GM18858 (cell line): Measurements from ENCODE around the gene CEP95.

Source experiments
- ATAC-seq: cut with Tn5 transposase; IDR thresholded peaks from one replicate; pipeline ENCODE4 v1.9.1; 2021; ENCODE audit not compliant: unreplicated experiment

Gene CEP95

DNA sequence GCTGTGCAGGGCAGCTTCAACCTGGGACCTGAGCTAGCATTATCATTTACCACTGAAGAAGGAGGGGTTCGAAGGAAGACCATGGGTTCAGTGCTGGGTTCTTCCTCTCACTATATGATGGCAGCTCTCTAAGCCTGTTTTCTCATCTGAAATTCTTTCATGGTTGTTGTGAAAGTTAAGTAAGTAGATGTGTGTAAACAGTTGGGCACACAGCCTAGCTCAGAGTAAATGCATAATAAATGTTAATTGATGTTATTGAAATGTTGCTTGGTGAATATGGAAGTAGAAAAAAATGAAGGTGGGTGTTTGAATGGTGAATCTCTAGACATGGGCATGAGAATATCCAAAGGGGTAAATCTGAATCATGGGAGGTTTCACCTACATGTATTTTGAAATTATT, 9.1 kb downstream of the CEP95 start:
- ATAC-seq: no peak

DNA sequence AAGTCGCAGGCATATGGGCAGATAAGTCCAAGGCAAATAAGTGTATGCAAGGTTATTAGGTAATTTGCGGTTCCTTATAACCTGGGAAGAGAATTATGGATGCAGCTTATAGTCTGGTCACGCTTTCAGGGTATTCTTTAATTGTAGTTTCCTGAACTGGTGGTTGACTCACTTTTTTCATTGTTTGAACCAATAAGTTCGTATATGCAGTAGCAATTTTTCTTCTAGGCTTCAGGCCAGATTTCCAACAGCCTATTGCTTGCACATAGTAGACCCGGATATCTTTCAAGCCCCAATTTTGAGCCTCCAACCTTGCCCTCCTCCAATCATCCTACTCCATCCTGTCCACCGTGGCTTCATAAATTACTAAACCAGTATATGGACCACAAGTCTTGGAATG, 12.8 kb downstream of the CEP95 start:
- no peak for ATAC-seq

- no peak for ATAC-seq
Measured at GRCh38 chr17:64520359-64520758, 13.6 kb downstream of the CEP95 start.

GRCh38 chr17:64527914-64528313, 21.1 kb downstream of the CEP95 start:
- no peak for ATAC-seq

DNA sequence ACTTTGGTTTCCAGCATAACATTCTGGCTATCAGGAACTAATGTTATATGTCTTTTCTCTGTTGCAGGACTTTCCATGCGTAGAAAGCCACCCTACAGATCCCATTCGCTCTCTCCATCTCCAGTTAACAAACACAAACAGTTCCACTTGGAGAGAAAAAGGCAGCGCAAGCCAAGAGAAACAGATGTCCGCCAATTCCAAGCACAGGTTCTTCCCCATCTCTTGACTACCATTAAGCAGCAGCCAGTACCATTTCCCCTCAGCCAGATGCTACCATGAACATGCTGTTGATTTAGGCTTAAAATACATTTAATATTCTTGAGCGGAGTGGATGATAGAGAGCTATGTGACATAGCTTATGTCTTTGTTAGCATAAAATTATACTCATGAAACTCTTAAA, 22.4 kb downstream of the CEP95 start:
- ATAC-seq: no peak

DNA sequence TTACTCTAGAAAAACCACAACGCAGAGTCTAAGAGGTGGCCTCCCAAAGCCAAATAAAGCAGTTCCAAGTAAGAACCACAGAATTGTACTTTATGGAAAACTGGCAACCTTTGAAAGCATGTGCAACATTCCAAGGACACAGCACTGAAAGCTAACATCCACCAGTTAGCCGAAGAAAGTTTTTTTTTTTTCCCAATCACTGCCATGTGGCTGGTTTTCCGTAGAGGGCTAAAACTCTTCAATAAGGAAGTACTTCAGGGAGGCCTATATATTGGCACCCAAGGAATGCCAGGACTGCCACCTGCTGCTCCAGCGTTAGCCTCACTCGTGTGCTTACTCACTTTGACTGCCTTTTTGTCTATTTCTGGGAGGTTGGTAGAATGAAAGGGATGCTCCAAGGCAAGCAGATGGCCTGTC, 25.2 kb downstream of the CEP95 start:
- no peak for ATAC-seq

- ATAC-seq: no peak
Measured at GRCh38 chr17:64532409-64532808, 25.6 kb downstream of the CEP95 start.

DNA sequence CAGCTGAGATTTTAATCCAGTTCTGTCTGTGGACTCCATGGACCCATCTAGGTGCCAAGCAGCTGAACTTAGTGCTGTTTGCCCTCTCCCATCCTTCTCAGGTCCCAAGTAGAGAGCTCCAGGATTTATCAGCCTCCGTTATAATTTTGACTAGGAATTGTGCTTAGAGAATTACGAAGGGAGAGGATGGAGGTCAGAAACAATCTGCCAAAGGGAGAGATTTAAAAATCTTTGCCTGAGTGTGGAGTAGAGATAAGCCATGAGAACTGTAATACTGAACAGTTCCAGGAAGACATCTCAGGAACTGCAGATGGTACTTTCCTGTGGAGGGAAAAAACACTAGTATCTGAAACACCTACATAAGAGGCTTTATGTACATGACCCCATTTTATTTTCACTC, 27.0 kb downstream of the CEP95 start:
- no peak for ATAC-seq

DNA sequence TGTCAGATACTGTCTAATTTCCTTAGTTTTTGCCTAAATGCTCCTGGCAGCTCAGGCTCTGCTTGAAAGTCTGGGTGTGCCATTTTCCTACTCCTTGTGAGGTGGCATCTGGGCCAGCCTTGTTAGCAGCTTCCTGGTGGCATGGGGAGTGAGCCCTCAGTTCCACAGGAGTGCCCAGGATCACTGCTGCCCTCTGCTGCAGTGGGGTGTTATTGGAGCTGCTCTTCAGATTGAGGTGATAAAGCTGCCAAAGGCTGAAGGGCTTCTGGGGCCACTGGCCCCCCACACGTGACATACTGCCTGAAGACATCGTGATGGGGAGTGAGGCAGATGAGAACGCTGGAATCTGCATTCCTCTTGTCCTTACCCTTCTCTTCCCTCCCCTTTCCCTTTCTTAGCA, 27.4 kb downstream of the CEP95 start:
- ATAC-seq: no peak

- no peak for ATAC-seq
Measured at GRCh38 chr17:64535357-64535756, 28.6 kb downstream of the CEP95 start.

DNA sequence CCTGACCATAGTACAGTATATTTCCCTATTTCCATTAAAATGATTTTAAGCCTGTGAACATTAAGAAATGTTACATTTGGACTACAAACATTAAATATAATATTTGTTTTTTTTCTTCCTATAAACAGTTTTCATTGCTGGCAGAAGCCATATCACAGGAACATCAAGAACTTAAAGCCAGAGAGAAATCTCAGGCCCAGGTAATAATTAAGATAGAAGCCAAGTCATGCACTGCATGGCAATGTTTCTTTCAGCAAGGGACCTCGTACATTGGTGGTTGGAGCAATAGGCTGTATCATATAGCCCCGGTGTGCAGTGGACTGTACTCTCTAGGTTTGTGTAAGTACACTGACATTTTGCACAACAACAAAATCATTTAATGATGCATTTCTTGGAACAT, 30.1 kb downstream of the CEP95 start:
- ATAC-seq: no peak

- no peak for ATAC-seq
Measured at GRCh38 chr17:64537488-64537887, 30.7 kb downstream of the CEP95 start.

DNA sequence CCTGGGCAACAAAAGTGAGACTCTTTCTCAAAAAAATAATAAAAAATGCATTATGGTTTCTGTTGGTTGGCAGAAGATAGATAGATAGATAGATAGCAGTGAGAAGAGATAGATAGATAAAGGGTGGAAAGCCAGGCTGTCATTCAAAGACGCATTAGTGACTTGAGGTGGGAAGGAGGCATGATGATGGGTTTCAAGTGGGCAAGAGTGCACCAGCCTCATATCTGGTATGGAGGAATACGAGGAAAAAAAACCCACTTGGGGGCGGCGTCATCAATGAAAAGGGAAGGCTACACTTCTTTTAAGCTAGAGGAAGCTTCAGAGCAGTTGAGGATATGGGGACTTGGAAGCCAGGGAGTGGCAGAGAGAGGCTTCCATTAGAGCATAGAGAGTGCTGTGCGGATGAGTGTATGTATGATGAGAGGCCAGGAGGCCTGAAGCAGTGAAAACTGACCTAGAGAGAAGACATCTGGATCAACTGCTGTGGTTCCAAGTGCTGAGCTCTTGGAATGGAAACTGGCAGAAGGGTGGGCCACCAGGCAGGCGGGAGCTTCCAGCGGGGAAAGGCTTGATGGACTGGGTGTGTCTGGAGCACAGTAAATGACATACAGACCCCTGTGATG, 31.8 kb downstream of the CEP95 start:
- ATAC-seq: no peak

- no peak for ATAC-seq
Measured at GRCh38 chr17:64540118-64540776, 33.5 kb downstream of the CEP95 start.

DNA sequence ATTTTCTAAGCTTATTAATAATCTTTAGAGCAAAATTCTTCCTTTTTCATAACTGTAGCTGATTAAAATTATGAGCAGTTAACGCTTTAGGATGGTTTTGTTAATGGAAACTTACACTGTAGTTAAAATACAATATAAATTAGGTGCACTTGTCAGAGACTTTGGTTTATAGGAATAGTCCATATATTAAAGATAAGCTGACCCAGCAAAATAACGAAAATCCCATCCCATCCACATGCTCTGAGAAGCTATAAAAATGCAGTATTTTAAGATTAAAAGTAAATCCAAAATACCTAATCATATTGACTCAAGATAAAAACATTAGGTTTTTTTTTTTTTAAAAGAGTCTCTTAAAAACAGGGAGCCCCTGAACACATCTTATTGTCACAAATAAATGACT, 38.0 kb downstream of the CEP95 start:
- ATAC-seq: no peak

DNA sequence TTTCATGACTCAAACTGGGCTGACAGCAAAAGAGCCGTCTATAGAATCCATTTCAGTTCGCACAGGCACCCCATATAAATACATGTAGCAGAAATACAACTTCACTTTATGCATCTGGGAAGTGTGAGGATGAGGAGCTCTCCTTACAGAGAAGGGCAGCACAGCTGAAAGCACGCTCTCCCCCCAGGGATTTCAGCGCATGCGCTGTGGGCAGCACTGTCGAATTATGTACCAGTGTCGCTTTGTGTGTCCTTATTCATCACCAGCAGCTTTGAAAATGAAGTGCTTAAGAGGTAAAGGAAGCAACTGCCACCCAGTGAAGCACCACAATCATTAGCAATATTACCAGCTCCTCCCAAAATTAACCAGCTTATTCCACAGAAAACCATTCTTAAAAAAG, 39.9 kb downstream of the CEP95 start:
- no peak for ATAC-seq

GRCh38 chr17:64547319-64547718, 40.5 kb downstream of the CEP95 start:
- ATAC-seq: no peak

- no peak for ATAC-seq
Measured at GRCh38 chr17:64551461-64551860, 44.7 kb downstream of the CEP95 start.

GRCh38 chr17:64554028-64554637, 47.4 kb downstream of the CEP95 start:
- no peak for ATAC-seq

- ATAC-seq: no peak
Measured at GRCh38 chr17:64555281-64555680, 48.5 kb downstream of the CEP95 start.

- no peak for ATAC-seq
Measured at GRCh38 chr17:64564098-64564497, 57.3 kb downstream of the CEP95 start.

- ATAC-seq: no peak
Measured at GRCh38 chr17:64565563-64565962, 58.8 kb downstream of the CEP95 start.

DNA sequence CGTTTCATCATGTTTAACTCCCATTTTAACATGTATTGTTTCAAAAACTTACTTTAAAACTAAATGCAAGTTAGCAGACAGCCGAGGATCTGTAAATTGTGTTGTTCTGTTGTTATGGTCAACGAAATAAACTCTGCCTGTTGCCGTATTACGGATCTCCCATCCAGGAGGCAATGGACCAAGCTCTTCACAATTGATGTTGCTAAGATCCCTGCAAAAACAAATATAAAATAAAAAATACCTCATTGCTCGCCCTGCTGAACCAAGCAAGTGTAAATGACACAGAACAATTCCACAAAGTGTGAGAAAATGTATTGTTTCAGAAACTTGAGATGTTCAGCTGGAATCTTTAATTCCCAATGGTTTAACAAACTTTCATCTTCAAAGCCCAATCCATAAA, 65.0 kb downstream of the CEP95 start:
- no peak for ATAC-seq
